GM23338 (cell line): ENCODE measurements around the gene SNX5.

Experiments used
- CREB1 ChIP-seq: fragments of 250-450 bp; sonication (Bioruptor Pico); IDR thresholded peaks from 2 replicates; pipeline ENCODE4 v1.5.0; 2020; ENCODE audit warnings: low read depth, mild to moderate bottlenecking, moderate library complexity
- EZH2 ChIP-seq: fragments of 200-600 bp; sonication (generic); IDR thresholded peaks from one replicate; pipeline ENCODE4 v1.8.0; 2017; ENCODE audit warnings: antibody characterized with exemption, mild to moderate bottlenecking, low read depth; ENCODE audit not compliant: unreplicated experiment
- EZH2phosphoT487 ChIP-seq: fragments of 200-600 bp; sonication (generic); IDR thresholded peaks from one replicate; pipeline ENCODE4 v1.8.1; 2018; ENCODE audit warnings: antibody characterized with exemption; ENCODE audit not compliant: unreplicated experiment
- JUNB ChIP-seq: IDR thresholded peaks from one replicate; pipeline ENCODE4 v1.6.1; 2016; ENCODE audit warnings: antibody characterized with exemption; ENCODE audit not compliant: unreplicated experiment
- NANOG ChIP-seq: IDR thresholded peaks from 2 replicates; pipeline ENCODE4 v1.6.1; 2016; ENCODE audit warnings: antibody characterized with exemption, borderline replicate concordance
- POLR2AphosphoS5 ChIP-seq: IDR thresholded peaks from 2 replicates; pipeline ENCODE4 v1.6.1; 2016; ENCODE audit warnings: antibody characterized with exemption, low read depth
- ZNF114 ChIP-seq: fragments of 250-450 bp; sonication (Bioruptor Pico); IDR thresholded peaks from 2 replicates; pipeline ENCODE4 v1.5.0; 2020; ENCODE audit warnings: mild to moderate bottlenecking, moderate library complexity
- TF ChIP-seq, protein P1 (sequence below): IDR thresholded peaks from 2 replicates; pipeline ENCODE4 v1.6.1; 2016; ENCODE audit warnings: antibody characterized with exemption
- TF ChIP-seq, protein P2 (sequence below), 2 experiments: fragments of 200-600 bp in 1 of 2; sonication (generic) in 1 of 2; conservative IDR thresholded peaks; 2 replicates each; pipeline versions ENCODE4 v1.5.1 to v1.6.1; 2016 to 2017; ENCODE audit warnings: antibody characterized with exemption in 2 of 2, low read depth in 2 of 2, mild to moderate bottlenecking in 2 of 2, moderate library complexity in 1 of 2

DNA sequence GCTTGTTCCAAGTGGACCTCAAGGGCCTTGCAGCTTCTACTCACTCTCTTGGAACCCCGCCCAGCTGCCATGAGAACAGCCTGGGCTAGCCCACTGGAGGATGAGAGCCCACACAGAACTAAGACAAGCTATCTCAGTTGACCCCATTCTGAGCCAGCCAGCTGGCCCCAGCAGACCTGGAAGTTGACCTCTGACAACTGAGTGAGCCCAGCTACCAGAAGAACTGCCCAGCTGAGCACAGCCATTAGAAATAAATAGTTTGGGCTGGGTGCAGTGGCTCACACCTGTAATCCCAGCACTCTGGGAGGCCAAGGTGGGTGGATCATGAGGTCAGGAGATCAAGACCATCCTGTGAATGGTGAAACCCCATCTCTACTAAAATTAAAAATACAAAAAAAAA lies 37.1 kb downstream of the SNX5 start:
- no peak for TF ChIP-seq EZH2
- TF ChIP-seq, protein P1, sequence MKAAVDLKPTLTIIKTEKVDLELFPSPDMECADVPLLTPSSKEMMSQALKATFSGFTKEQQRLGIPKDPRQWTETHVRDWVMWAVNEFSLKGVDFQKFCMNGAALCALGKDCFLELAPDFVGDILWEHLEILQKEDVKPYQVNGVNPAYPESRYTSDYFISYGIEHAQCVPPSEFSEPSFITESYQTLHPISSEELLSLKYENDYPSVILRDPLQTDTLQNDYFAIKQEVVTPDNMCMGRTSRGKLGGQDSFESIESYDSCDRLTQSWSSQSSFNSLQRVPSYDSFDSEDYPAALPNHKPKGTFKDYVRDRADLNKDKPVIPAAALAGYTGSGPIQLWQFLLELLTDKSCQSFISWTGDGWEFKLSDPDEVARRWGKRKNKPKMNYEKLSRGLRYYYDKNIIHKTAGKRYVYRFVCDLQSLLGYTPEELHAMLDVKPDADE = no peak
- TF ChIP-seq POLR2AphosphoS5 = no peak
- TF ChIP-seq, protein P2, sequence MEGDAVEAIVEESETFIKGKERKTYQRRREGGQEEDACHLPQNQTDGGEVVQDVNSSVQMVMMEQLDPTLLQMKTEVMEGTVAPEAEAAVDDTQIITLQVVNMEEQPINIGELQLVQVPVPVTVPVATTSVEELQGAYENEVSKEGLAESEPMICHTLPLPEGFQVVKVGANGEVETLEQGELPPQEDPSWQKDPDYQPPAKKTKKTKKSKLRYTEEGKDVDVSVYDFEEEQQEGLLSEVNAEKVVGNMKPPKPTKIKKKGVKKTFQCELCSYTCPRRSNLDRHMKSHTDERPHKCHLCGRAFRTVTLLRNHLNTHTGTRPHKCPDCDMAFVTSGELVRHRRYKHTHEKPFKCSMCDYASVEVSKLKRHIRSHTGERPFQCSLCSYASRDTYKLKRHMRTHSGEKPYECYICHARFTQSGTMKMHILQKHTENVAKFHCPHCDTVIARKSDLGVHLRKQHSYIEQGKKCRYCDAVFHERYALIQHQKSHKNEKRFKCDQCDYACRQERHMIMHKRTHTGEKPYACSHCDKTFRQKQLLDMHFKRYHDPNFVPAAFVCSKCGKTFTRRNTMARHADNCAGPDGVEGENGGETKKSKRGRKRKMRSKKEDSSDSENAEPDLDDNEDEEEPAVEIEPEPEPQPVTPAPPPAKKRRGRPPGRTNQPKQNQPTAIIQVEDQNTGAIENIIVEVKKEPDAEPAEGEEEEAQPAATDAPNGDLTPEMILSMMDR (conservative IDR thresholded peaks at IDR 0.05; ENCODE audit: low read depth in 2 of 2) = no peak
- TF ChIP-seq EZH2phosphoT487 = no peak
- no peak for TF ChIP-seq ZNF114 (CRISPR knock-in tag)
- no peak for TF ChIP-seq NANOG
- TF ChIP-seq JUNB = no peak
- no peak for TF ChIP-seq CREB1 (CRISPR knock-in tag)
